GM12892 (cell line): ENCODE data around the gene UVRAG.

Source experiments
- POLR2A ChIP-seq: IDR thresholded peaks from 2 replicates; pipeline ENCODE4 v1.6.1; 2011; ENCODE audit warnings: low read depth, low read length, control low read depth
- POLR2AphosphoS5 ChIP-seq: IDR thresholded peaks from 2 replicates; pipeline ENCODE4 v1.6.1; 2011; ENCODE audit warnings: low read depth, low read length, control low read depth

- TF ChIP-seq POLR2A (no peak), POLR2AphosphoS5 (no peak)
Observed at GRCh38 chr11:76179147-76179546, 364.1 kb downstream of the UVRAG start.
